Measurements from ENCODE around the gene MBNL1.
"Not testable (repeated sequence)": the region's sequence is repeated elsewhere in the genome, so short reads cannot be mapped to it uniquely, and the experiment has no call there.

Gene MBNL1

GRCh38 chr3:152377184-152377570, 108.4 kb downstream of the MBNL1 start:
- DNase-seq (ENCODE audit: low read depth): no peak

GRCh38 chr3:152379415-152380042, 110.8 kb downstream of the MBNL1 start:
- no peak for DNase-seq (ENCODE audit: low read depth)

GRCh38 chr3:152380043-152380442, 111.3 kb downstream of the MBNL1 start:
- no peak for DNase-seq (ENCODE audit: low read depth)

DNA sequence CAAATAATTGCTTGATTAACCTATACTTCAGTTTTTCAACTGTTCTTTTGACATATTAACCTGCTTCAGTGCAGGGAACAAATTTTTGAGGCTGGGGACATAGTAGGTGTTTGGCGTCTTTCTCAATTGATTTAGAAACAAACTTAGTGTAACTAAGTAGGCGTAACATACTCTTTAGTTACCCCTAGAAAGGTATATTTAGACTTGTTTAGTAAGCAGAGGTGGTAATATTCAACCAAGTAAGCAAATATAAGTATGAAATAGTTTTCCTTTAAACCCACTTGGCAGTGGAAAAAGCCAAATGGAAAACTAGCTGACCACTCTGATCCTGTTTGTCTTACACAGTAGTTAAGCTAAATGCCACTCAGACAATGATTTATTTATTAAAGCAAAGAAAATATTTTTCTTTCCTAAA, 113.2 kb downstream of the MBNL1 start:
- DNase-seq (ENCODE audit: low read depth): no peak

DNA sequence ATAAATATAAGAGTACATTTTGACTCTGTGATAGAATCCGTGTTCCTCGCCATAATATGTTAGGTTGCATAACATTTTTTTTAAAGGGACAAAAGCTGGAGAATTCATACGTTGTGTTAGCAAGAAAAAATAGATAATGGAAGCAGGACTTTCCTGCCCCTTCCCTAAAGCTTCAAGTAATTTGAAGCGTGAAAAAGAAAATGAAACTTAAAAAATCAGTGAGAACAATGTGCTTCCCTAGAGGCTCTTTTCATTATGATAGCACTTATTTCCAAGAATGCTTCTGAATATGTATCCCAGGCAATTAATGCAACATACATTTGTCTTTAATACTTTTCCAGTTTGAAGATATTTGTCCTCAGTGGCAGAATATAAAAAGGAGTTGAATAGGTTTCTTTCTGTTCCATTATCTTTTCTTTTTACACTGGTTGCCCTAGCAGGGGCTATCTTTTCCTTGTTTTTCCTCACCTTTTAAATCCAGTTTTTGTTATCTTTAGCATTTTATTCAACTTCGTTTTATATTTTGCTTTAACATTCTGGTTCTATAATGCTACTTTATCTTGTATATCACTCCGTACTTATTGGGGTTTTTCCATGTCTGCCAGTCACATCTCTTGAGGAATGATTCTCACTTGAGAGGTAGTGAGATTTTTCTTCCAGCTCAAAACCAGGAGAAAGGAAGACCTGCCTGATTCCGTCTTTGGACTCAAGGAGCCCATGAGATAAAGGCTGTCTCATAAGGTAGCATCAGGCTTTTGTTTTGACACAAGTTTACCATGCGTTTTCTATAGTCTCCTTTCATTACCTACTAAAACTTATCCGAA, 113.8 kb downstream of the MBNL1 start:
- no peak for DNase-seq (ENCODE audit: low read depth)

DNA sequence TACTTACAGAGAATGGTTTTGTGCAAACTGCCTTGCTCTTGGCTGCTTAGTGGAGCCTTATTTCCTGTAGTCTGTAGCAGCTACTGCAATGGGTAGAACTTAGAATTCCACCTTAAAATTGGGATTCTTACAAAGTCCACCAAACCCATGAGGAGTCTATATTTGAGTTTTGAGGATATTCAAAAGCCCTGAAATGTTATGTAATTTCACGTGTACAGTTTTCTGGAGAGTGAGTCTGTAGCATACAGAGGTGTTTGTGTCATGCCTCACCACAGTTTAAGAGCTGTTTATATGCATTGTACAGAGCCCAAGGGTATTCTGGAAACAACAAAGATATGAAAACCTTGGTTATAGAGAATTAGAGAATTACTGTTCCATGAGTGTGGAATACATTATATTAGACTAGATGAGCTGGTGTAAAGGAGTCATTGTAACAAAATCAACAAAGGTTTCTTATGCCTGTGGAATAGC, 114.4 kb downstream of the MBNL1 start:
- DNase-seq (ENCODE audit: low read depth): no peak

DNA sequence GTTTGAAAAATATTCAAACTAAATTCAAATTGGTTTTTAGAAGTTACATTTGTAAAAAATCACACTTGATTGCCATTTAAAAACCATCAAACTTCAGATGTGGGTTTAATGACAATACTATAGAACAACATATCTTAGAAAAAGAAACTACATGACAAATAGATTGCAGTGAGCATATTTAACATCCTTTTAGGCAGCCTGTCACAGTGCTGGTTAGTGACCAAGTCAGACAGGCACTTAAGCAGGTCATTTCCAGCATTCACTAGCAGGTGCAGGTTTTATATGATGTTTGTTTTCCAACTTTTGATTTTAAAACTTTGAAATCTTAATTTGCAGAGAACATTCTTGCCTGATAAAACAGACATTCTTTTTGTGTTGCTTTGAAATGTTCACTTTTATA, 115.7 kb downstream of the MBNL1 start:
- no peak for DNase-seq (ENCODE audit: low read depth)

DNA sequence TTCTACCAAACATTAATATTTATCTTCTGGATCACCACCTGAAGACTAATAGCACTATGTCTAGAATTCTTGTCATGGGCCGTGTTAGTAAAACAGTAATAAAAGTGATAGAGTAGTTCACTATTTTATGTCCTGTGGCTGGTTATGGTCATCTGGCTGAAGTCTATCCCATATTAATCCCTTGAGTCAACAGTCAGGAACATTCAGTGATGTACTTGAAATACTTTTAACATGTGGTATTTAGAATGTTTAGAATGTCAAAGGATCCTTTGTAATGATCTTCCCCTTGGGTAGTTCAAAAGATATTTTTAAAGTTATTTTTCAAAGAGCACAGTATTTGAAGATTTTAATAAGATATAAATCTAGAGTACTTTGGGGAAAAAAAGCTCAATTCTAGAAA, 117.0 kb downstream of the MBNL1 start:
- no peak for DNase-seq (ENCODE audit: low read depth)

DNA sequence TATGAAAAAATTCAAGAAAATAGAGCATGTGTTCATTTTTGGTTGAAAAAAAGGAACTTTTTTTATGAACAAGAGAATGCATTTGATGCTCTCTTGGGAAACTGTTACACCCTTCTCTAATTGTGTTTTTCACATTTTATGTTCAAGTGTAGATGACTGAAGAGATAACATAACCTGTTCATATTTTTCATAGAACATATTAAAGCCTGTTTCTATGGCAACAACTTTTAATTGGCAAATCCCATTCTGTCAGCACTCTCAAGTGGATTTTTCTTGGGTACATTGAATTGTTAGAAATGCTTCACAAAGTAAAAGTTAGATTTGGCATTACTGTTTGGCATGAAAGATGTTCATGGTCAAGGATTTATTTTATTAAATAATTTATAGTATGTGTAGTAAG, 117.5 kb downstream of the MBNL1 start:
- no peak for DNase-seq (ENCODE audit: low read depth)

DNA sequence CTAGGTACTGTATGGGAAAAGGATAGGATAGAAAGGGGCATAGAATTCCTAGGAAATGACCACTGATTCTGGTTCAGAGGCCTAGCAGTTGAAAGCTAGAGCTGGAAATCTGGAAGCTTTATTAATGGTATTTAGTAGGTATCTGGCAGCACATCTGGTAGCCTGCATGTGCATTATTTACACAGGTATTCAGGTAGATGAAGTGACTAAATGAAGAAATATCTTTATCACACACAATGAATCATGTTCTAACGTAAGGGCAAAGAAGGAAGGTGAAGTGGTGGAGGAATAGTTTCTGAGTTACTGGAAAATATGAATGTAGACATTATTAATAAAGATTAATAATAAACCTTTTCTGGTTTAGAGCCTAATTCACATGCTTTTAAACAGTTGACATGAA, 119.9 kb downstream of the MBNL1 start:
- DNase-seq (ENCODE audit: low read depth): no peak

DNA sequence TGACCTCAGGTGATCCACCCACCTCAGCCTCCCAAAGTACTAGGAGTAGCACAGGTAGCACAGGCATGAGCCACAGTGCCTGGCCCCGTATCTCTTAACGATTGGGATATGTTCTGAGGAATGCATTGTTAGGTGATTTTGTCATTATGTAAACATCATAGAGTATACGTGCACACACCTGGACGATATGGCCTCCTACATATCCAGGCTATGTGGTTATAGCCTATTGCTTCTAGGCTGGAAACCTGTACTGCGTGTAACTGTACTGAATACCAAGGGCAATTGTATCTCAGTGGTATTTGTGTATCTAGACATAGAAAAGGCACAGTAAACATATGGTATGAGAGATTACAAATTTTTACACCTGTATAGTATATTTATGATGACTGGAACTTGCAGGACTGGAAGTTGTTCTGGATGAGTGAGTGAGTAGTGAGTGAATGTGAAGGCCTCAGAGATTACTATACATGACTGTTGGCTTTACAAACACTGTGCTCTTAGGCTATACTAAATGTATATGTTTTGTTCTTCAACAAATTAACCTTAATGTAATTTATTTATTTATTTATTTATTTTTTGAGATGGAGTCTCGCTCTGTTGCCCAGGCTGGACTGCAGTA, 120.7 kb downstream of the MBNL1 start:
- no peak for DNase-seq (ENCODE audit: low read depth)

- DNase-seq (ENCODE audit: low read depth): no peak
These were observed 121.9 kb downstream of the MBNL1 start for GRCh38 chr3:152390647-152391046.

DNA sequence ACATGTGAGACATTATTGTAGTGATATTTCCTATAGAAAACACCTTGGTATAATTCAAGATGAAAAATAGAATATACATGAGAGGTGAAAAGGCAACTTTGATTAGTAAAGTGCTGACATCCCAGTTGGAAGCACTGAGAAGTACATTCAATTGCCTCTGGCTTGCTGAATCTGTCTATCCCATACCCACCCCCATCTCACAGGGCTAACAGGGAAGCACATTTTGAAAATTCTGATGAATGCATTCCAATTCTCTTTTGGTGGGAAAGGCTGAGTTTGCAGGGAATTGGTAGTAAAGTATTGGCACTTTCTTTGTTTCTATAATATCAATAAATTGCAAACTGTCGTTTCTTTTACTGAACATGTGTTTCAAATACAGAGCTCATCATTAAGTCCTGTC, 122.9 kb downstream of the MBNL1 start:
- DNase-seq (ENCODE audit: low read depth): no peak

- DNase-seq (ENCODE audit: low read depth): no peak
These were observed 123.6 kb downstream of the MBNL1 start for GRCh38 chr3:152392272-152392880.

DNA sequence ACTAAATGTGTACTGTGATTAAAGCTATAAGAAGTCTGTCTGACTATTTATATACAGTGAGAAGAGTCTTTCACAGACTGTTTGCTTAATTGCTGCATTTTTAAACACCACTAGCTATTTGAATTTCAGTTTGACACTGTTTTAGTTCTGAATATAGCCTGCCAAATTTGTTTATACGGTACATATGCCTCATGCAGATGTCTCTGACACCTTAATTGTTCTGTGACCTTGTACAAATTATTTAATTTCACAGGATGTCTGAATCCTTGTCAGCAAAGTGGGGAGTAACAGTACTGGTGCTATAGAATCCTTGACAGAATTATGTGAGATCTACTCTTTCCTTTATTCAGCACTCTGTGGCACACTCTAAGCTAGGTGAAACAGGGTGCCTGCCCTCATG, 125.5 kb downstream of the MBNL1 start:
- DNase-seq (ENCODE audit: low read depth): no peak

DNA sequence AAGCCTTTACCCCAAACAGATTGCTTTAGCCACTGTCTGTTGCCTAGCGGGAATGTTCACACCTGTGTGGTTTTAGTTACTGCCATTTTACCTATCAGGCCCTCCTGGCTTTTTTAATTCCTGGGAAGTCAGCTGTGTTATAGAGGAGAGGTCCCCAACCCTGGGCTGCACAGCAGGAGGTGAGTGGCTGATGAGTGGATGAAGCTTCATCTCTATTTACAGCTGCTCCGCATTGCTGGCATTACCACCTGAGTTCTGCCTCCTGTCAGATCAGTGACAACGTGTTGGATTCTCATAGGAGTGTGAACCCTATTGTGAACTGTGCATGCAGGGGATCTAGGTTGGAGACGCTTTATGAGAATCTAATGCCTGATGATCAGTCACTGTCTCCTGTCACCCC, 127.0 kb downstream of the MBNL1 start:
- DNase-seq (ENCODE audit: low read depth): no peak

- DNase-seq (ENCODE audit: low read depth): no peak
These were observed 128.1 kb downstream of the MBNL1 start for GRCh38 chr3:152396867-152397266.

- DNase-seq (ENCODE audit: low read depth): not testable (repeated sequence)
These were observed 128.6 kb downstream of the MBNL1 start for GRCh38 chr3:152397348-152397747.

- DNase-seq (ENCODE audit: low read depth): no peak
These were observed 129.8 kb downstream of the MBNL1 start for GRCh38 chr3:152398495-152398894.

- DNase-seq (ENCODE audit: low read depth): no peak
These were observed 130.6 kb downstream of the MBNL1 start for GRCh38 chr3:152399374-152399773.

- no peak for DNase-seq (ENCODE audit: low read depth)
These were observed 132.2 kb downstream of the MBNL1 start for GRCh38 chr3:152400887-152401286.

DNA sequence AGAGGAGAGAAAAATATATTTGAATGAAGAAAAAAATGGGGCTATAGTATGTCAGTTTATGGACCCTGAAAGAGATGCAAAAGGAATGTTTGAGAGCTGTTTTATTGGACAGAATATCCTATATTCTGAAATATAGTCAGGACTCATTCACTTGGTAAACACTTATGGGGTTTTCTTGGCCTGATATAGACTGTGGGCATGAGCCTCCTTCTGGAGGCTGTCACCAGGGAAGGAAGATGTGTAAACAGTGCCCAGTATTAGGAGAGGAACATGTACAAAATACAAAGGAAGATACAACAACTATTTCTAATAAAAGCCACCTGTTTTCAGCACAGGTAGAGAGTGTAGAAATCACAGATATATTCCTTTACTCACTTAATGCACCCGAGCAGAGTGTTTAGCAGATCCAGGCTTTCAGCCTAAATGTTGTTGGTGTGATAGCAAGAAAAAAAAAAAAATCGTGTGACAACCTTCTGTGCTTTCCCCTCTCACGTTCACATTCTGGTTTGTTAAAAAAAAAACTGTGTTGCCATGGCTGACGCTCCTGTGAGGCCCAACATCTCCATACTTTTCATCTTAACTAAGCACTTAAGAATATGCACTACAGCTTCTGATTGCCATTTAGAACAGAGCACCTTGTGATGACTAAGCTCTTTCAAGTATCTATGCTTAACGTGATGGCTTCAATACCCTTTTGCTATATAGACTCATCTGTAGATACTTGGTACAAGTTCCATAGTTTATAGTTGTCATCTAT, 134.1 kb downstream of the MBNL1 start:
- no peak for DNase-seq (ENCODE audit: low read depth)

Data from T follicular helper cell (primary cell).